Keratinocyte (primary cell): ENCODE results near the gene TET1. TPM values are rescaled to one million over a fixed set of nuclear protein-coding genes. Genes with fewer than 3 reads are reported as not detected.
"Not testable (repeated sequence)": the region's sequence is repeated elsewhere in the genome, so short reads cannot be mapped to it uniquely, and the experiment has no call there.

Source experiments
- DNase-seq: peaks from one replicate; pipeline ENCODE4 v3.0.0-alpha.2; 2011; ENCODE audit warnings: low read depth, missing footprints, low spot score
- FAIRE-seq: peaks from 2 replicates; lab custom pipeline; 2011; peaks lifted over from hg19 to GRCh38; lab: Jason Lieb, UNC
- H2AFZ ChIP-seq: 2 replicates; pipeline ENCODE4 v1.6.0; 2012; ENCODE audit warnings: low read length, control low read depth, inconsistent platforms; ENCODE audit not compliant: control insufficient read depth
- H3K27ac ChIP-seq: 2 replicates; pipeline ENCODE4 v1.5.1; 2011; ENCODE audit warnings: low read length; ENCODE audit not compliant: control insufficient read depth, insufficient read depth
- H3K27me3 ChIP-seq: 3 replicates; pipeline ENCODE4 v1.6.0; 2011; ENCODE audit warnings: low read length; ENCODE audit not compliant: control insufficient read depth, insufficient read depth; ENCODE audit errors: extremely low read depth
- H3K36me3 ChIP-seq, 2 experiments: 2 replicates in 1 of 2; 3 replicates in 1 of 2; pipeline ENCODE4 v1.5.1; 2011; ENCODE audit warnings: low read length in 2 of 2, mild to moderate bottlenecking in 1 of 2; ENCODE audit not compliant: control insufficient read depth in 2 of 2, insufficient read depth in 2 of 2; ENCODE audit errors: extremely low read depth in 1 of 2
- H3K4me1 ChIP-seq: 3 replicates; pipeline ENCODE4 v1.5.1; 2011; ENCODE audit warnings: low read length; ENCODE audit not compliant: control insufficient read depth, insufficient read depth; ENCODE audit errors: extremely low read depth
- H3K4me2 ChIP-seq: 3 replicates; pipeline ENCODE4 v1.6.0; 2011; ENCODE audit warnings: low read depth, low read length; ENCODE audit not compliant: control insufficient read depth, insufficient read depth; ENCODE audit errors: extremely low read depth
- H3K4me3 ChIP-seq, 3 experiments: fragments of 200-600 bp in 1 of 3; sonication (generic) in 1 of 3; 2 replicates in 2 of 3; 3 replicates in 1 of 3; pipeline ENCODE4 v1.5.1; 2011 to 2016; ENCODE audit warnings: low read length in 3 of 3, mild to moderate bottlenecking in 3 of 3, control low read depth in 2 of 3, inconsistent platforms in 1 of 3, low read depth in 1 of 3, mixed read lengths in 1 of 3, mixed run types in 1 of 3, moderate library complexity in 1 of 3; ENCODE audit not compliant: control insufficient read depth in 2 of 3, insufficient read depth in 2 of 3; ENCODE audit errors: extremely low read depth in 1 of 3
- H3K79me2 ChIP-seq: 2 replicates; pipeline ENCODE4 v1.6.0; 2012; ENCODE audit warnings: low read length; ENCODE audit not compliant: control insufficient read depth, insufficient read depth
- H3K9ac ChIP-seq: 3 replicates; pipeline ENCODE4 v1.6.0; 2011; ENCODE audit warnings: low read length; ENCODE audit not compliant: control insufficient read depth, insufficient read depth; ENCODE audit errors: extremely low read depth
- H3K9me1 ChIP-seq: 3 replicates; pipeline ENCODE4 v1.6.0; 2011; ENCODE audit warnings: low read length; ENCODE audit not compliant: control insufficient read depth, insufficient read depth; ENCODE audit errors: extremely low read depth
- H3K9me3 ChIP-seq: 2 replicates; pipeline ENCODE4 v1.5.1; 2012; ENCODE audit warnings: low read depth, low read length; ENCODE audit not compliant: control insufficient read depth
- H4K20me1 ChIP-seq: 3 replicates; pipeline ENCODE4 v1.6.0; 2011; ENCODE audit warnings: low read length; ENCODE audit not compliant: control insufficient read depth, insufficient read depth; ENCODE audit errors: extremely low read depth
- EZH2 ChIP-seq: IDR thresholded peaks from one replicate; pipeline ENCODE4 v1.6.1; 2012; ENCODE audit warnings: inconsistent platforms, mild to moderate bottlenecking, low read length, moderate library complexity
- dilution Hi-C: fragments of 300-500 bp; cut with MboI; formaldehyde crosslinking; loops from one replicate; pipeline ENCODE4 v1.7.0; 2020; ENCODE audit warnings: low sequenced_read_pairs; ENCODE audit not compliant: extremely low pct_ligation_motif_present
- polyA plus RNA-seq, 5 experiments: library from polyadenylated mRNA; depleted of rRNA in 3 of 5; stranded (reverse) in 3 of 5; stranded (forward) in 1 of 5; unstranded in 1 of 5; fragments of >200 nt; gene quantifications; 1 replicate in 1 of 5; 2 replicates in 3 of 5; 3 replicates in 1 of 5; pipeline versions ENCODE4 v1.2.1 to v1.2.3, GENCODE V29; 2011 to 2012; ENCODE audit warnings: missing spikeins in 2 of 5, low read depth in 1 of 5, low replicate concordance in 1 of 5
- TF ChIP-seq, protein P1 (sequence below), 3 experiments: IDR thresholded peaks in 1 of 3; conservative IDR thresholded peaks in 1 of 3; optimal IDR thresholded peaks in 1 of 3; 2 replicates in 2 of 3; 3 replicates in 1 of 3; pipeline versions ENCODE3 to v1.5.1; 2011; ENCODE audit warnings: low read length in 3 of 3, mild to moderate bottlenecking in 3 of 3, moderate library complexity in 2 of 3, control low read depth in 1 of 3, inconsistent platforms in 1 of 3; ENCODE audit not compliant: insufficient read depth in 2 of 3; ENCODE audit errors: extremely low read depth in 1 of 3

The TET1 gene
- polyA plus RNA-seq, 1 donor (not counting 4 experiments of a cell fraction or from before 2014, with no cell fraction given) = 0.08 TPM

GRCh38 chr10:68700197-68700596 lies 140.1 kb downstream of the TET1 start:
- Histone ChIP-seq H3K36me3 (no peaks in the 10 kb centered on the region), H3K9ac (no peak overlapping the region), H3K4me2 (no peak overlapping the region), H3K9me3 (no peaks in the 10 kb centered on the region), H3K4me1 (no peaks in the 10 kb centered on the region), H3K27ac (no peak overlapping the region), H2AFZ (no peak overlapping the region), H3K79me2 (no peaks in the 10 kb centered on the region), H3K27me3 (no peaks in the 10 kb centered on the region), H3K9me1 (no peaks in the 10 kb centered on the region), H4K20me1 (no peaks in the 10 kb centered on the region), H3K4me3 (no peak overlapping the region)
- no peak for FAIRE-seq
- no peak for DNase-seq
- TF ChIP-seq EZH2 = no peak
- TF ChIP-seq, protein P1, sequence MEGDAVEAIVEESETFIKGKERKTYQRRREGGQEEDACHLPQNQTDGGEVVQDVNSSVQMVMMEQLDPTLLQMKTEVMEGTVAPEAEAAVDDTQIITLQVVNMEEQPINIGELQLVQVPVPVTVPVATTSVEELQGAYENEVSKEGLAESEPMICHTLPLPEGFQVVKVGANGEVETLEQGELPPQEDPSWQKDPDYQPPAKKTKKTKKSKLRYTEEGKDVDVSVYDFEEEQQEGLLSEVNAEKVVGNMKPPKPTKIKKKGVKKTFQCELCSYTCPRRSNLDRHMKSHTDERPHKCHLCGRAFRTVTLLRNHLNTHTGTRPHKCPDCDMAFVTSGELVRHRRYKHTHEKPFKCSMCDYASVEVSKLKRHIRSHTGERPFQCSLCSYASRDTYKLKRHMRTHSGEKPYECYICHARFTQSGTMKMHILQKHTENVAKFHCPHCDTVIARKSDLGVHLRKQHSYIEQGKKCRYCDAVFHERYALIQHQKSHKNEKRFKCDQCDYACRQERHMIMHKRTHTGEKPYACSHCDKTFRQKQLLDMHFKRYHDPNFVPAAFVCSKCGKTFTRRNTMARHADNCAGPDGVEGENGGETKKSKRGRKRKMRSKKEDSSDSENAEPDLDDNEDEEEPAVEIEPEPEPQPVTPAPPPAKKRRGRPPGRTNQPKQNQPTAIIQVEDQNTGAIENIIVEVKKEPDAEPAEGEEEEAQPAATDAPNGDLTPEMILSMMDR (optimal IDR thresholded peaks at IDR 0.05 in 1 of 3, IDR thresholded peaks at IDR 0.05 in 1 of 3, conservative IDR thresholded peaks at IDR 0.05 in 1 of 3; ENCODE audit: extremely low read depth in 1 of 3, insufficient read depth in 2 of 3, low read length in 3 of 3) = no peak
- dilution Hi-C loops = no loop called here

DNA sequence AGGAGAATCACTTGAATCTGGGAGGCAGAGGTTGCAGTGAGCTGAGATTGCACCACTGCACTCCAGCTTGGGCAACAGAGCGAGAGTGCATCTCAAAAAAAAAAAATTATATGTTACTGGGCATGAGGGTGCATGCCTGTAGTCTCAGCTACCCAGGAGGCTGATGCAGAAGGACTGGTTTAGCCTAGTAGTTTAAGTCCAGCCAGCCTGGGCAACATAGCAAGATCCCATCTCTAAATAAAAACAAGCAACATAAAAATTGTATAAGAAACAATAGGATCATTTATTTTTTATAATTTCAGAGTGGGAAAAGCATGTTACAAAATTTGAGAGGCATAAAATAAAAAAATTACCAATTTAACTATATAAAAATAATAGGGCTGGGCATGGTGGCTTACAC lies 145.4 kb downstream of the TET1 start:
- H3K79me2 ChIP-seq = no peaks in the 10 kb centered on the region
- no peak overlapping the region for H3K9ac ChIP-seq
- H3K9me3 ChIP-seq = no peaks in the 10 kb centered on the region
- TF ChIP-seq, protein P1 (optimal IDR thresholded peaks at IDR 0.05 in 1 of 3, IDR thresholded peaks at IDR 0.05 in 1 of 3, conservative IDR thresholded peaks at IDR 0.05 in 1 of 3; ENCODE audit: extremely low read depth in 1 of 3, insufficient read depth in 2 of 3, low read length in 3 of 3) = no peak
- DNase-seq (no peak), FAIRE-seq (no peak)
- no peaks in the 10 kb centered on the region for H3K27me3 ChIP-seq
- dilution Hi-C loops = no loop called here
- no peaks in the 10 kb centered on the region for H4K20me1 ChIP-seq
- H3K4me2 ChIP-seq = no peak overlapping the region
- no peaks in the 10 kb centered on the region for H3K36me3 ChIP-seq
- no peaks in the 10 kb centered on the region for H3K9me1 ChIP-seq
- no peak overlapping the region for H3K27ac ChIP-seq
- H2AFZ ChIP-seq = no peak overlapping the region
- no peak overlapping the region for H3K4me3 ChIP-seq
- no peaks in the 10 kb centered on the region for H3K4me1 ChIP-seq

DNA sequence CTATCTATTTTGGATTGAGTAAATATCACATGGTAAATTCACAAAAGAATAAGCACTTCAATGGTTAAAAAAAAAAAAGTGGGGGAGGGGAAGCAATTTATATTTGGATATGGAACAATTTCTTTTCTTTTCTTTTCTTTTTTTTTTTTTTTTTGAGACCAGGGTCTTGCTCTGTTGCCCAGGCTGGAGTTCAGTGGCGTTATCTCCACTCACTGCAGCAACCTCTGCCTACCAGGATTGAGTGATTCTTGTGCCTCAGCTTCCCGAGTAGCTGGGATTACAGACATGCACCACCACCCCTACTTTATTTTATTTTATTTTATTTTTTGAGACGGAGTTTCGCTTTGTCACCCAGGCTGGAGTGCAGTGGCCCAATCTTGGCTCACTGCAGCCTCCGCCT lies 148.8 kb downstream of the TET1 start:
- H3K36me3 ChIP-seq, H3K9me3 ChIP-seq, H3K9me1 ChIP-seq, dilution Hi-C loops, H4K20me1 ChIP-seq, H3K27me3 ChIP-seq, H2AFZ ChIP-seq, DNase-seq, H3K4me3 ChIP-seq, H3K27ac ChIP-seq, H3K79me2 ChIP-seq, H3K4me1 ChIP-seq, H3K9ac ChIP-seq, H3K4me2 ChIP-seq, FAIRE-seq: not testable (repeated sequence)

DNA sequence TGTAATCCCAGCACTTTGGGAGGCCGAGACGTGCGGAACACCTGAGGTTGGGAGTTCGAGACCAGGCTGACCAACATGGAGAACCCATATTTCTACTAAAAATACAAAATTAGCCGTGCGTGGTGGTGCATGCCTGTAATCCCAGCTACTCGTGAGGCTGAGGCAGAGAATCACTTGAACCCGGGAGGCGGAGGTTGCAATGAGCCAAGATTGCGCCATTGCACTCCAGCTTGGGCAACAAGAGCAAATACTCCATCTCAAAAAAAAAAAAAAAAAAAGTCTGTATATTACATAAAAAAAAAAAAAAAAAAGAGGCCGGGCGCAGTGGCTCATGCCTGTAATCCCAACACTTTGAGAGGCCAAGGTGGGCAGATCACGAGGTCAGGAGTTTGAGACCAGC lies 152.9 kb downstream of the TET1 start:
- dilution Hi-C loops, FAIRE-seq, H3K4me1 ChIP-seq, H3K27me3 ChIP-seq, H3K4me3 ChIP-seq, H3K27ac ChIP-seq, H3K36me3 ChIP-seq, H3K9me1 ChIP-seq, H3K4me2 ChIP-seq, H4K20me1 ChIP-seq, H3K79me2 ChIP-seq, DNase-seq, H3K9me3 ChIP-seq, H3K9ac ChIP-seq, H2AFZ ChIP-seq: not testable (repeated sequence)
